GM21381 (cell line): ENCODE data around the gene RAB8A.
"Not testable (repeated sequence)": the region's sequence is repeated elsewhere in the genome, so short reads cannot be mapped to it uniquely, and the experiment has no call there.

Experiments
- ATAC-seq: cut with Tn5 transposase; IDR thresholded peaks from one replicate; pipeline ENCODE4 v1.9.1; 2021; ENCODE audit warnings: mild to moderate bottlenecking, moderate library complexity; ENCODE audit not compliant: unreplicated experiment

The RAB8A gene

GRCh38 chr19:16077984-16078758 lies 33.5 kb upstream of the RAB8A start:
- no peak for ATAC-seq

DNA sequence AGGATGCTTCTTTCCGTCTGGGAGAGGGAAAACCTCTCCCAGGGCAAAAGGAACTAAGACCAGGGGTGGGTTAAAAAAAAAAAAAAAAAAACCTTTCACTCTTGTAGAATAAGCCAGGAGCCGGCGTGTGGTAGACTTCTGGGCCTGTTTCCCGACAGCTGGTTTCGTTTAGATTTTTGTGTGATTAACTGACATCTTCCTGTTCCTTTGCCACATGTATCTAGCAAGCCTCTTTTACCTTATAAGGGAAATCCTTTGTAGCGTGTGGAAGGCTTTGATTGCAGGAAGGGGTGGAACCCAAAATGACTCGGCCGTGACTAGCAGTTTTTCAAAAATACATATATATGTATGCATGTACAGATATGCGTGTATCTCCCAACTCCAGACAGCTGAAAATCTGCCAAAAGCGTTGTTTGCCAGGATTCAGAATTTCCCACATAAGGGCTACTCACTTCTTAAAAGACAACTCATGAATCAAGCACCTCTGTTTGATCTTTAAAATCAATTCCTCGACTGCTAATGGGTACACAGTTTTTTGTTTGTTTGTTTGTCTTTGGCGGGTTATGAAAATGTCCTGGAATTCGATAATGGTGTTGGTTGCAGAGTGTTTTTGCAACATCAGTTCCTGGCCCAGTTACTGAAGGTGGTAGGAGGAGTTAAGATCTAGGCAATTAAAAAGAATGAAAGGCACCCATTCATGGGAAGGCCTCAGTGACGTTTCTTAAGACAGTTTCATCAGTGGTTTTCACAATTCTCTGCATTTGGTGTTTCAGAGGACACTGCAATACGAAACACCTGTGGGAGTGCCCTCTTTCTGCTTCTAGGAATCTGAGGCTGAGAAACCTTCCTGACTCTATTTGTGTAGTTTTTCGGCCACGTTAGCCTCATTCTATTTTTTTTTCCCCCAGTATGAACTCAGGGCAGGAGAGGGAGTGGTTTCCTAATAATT lies 32.7 kb upstream of the RAB8A start:
- ATAC-seq, result peak; percentile 40

- ATAC-seq, result no peak
These were observed 27.5 kb upstream of the RAB8A start for GRCh38 chr19:16084067-16084685.

- no peak for ATAC-seq
These were observed 26.6 kb upstream of the RAB8A start for GRCh38 chr19:16085115-16085514.

DNA sequence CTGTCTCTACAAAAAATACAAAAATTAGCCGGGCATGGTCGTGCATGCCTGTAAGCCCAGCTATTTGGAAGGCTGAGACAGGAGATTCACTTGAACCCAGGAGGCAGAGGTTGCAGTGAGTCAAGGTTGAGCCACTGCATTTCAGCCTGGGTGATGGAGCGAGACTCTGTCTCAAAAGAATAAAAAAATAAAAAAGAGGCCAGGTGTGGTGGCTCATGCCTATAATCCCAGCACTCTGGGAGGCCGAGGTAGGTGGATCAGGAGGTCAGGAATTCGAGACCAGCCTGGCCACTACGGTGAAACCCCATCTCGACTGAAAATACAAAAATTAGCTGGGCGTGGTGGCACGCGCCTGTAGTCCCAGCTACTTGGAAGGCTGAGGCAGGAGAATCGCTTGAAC lies 24.3 kb upstream of the RAB8A start:
- not testable (repeated sequence) for ATAC-seq

DNA sequence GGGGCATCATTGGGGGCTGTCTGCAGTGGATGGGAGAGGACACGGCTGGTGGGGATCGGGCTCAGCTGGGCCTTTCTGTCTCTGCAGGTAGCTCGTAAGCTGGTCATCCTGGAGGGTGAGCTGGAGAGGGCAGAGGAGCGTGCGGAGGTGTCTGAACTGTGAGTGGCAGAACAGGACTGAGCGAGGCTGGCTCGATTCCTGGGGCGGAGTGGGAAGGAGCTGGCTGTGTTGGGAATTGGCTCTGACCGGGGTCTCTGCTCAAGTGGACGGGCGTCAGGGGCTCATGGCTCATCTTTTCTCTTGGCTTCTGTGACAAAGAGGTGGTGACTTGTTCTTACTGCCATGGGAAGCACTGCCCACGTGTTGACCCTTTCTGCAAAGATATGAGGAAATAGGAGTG lies 23.7 kb upstream of the RAB8A start:
- no peak for ATAC-seq

DNA sequence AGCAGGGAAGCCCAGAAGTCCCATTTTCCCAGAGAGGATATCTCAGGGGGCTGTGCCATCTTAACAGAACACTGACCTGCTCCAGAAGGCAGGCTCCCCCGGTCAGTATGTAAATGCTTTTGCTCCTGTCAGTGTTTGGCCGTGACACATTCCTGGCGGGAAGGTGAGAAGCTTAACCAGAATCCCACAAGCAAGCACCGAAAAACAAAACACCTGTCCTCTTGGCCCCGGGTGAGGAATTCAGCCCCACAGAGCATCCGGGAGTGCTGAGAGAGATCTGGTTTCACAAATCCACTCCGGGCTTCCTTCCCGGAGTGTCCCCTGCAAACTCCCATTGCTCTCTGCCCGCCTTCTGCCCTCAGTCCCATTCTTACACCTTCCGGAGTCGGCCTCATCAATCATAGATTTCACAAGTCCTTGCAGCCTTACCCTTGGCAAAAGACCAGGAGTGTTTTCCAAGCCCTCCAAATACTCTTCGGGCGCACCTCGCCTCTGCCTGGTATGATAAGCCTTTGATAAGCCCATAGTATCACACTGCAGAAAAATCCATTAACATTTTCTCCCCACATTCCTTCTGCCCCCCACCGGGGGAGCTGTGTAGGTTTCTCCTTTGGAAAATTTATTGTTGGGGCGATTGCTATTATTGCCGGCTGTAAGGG lies 23.2 kb upstream of the RAB8A start:
- ATAC-seq, result no peak

DNA sequence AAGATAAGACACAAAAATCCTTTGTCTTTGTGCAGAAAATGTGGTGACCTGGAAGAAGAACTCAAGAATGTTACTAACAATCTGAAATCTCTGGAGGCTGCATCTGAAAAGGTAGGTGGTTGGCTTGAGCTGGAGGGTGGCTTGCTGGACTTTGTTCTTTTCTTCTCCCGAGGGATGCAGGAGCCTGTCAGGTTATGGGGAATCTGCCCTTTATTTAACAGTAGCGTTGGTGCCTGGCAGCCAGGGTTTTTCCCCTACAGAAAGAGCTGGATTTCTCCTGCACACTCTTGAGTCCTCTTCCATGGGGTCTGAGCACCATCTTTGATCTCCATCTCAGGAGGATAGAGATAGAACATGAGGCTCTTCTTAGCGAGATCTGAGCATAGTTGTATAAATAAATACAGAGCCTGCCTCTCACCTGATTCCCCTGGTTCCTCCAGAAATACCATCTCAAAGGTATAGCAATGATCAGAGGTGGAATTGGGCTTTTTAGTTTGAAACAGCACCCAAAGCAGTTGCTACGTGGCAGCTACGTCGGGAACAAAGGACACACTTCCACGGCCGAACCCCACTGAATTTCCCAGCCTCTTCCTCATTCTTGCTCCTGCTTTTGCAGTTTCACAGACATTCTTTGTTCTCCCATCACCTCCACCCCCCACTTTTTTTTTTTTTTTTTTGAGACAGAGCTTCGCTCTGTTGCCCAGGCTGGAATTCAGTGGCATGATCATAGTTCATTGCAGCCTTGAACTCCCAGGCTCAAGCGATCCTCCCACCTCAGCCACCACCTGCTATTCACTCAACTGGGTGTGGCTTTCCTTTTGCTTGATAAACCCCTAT lies 22.5 kb upstream of the RAB8A start:
- no peak for ATAC-seq

- no peak for ATAC-seq
These were observed 19.9 kb upstream of the RAB8A start for GRCh38 chr19:16091546-16092475.

DNA sequence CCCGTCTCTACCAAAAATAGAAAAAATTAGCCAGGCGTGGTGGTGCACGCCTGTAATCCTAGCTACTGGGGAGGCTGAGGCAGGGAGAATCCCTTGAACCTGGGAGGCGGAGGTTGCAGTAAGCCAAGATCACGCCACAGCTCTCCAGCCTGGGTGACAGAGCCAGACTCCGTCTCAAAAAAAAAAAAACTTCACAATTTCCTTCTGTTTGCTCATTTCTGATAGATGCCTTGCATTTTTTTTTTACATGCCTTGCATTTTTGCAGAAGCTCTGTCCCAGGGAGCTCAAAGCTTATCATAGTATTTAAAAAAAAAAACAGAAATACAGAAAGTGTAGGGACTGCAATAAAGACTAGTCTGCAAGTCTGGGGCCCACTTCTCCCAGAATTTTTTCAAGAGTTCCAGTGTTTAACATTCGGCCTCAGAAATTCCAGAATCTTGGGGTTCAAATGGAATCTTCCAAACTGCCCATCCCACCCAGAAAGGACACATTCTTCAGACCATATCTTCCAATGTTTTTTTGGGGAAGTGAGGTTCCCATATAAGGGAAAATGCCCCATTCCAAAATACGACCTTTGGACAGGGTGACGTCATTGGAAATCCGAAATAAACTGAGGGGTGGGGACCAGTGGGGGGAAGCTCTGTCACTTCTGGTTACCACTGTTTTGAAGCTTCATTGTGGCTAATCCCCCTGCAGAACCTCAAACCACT lies 17.2 kb upstream of the RAB8A start:
- ATAC-seq, result no peak

GRCh38 chr19:16095071-16095571 lies 16.6 kb upstream of the RAB8A start:
- no peak for ATAC-seq

DNA sequence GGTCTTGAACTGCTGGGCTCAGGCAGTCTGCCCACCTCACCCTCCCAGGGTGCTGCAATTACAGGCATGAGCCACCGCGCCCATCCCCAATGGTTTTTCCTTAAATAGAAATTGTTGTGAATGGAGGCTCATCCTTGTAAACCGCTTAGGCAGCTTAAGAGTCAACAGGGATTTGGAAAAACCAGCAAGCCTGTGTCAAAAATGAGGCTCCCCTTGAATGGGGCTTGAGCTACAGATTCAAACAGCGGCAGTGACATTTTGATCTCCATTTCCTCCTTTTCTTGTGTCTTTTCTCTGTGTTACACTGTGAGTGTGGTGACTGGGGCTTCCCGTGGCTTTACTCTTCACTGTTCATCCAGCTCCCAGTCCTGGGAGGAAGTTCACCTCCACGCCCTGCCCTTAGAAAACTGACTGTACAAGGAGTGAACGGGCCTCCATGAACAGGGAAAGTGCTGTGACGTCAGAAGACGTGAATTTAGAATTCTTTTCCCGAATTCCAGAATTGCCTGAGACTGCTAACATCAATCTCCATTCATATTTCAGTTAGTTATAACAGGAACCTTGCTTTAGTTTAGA lies 15.3 kb upstream of the RAB8A start:
- no peak for ATAC-seq

GRCh38 chr19:16098416-16098768 lies 13.3 kb upstream of the RAB8A start:
- ATAC-seq, result no peak

- ATAC-seq, result no peak
These were observed 12.9 kb upstream of the RAB8A start for GRCh38 chr19:16098821-16099220.

DNA sequence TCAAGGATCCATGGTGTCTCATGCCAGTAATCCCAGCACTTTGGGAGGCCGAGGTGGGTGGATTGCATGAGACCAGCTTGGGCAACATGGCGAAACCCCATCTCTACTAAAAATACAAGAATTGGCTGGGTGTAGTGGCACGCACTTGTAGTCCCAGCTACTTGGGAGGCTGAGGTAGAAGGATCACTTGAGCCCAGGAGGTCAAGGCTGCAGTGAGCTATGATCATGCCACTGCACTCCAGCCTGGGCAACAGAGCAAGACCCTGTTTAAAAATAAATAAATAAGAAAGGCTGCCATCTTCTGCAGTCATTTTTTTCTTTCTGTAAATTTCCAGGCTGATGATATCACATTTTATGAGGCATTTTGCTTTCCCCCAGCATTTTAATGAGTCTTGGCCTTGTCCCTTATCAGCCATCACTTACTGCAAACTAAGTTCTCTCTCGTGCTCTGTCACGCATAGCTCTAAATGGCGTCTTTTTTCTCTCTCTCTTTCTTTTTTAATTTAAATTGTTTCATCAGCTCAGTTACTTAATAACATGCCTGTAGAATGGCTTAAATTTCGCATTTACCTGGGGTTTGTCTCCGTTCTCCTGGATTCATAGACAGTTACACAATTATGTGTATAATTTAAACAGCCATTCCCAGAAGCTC lies 12.2 kb upstream of the RAB8A start:
- ATAC-seq, result not testable (repeated sequence)

- no peak for ATAC-seq
These were observed 11.2 kb upstream of the RAB8A start for GRCh38 chr19:16100524-16100923.

- no peak for ATAC-seq
These were observed 7.0 kb upstream of the RAB8A start for GRCh38 chr19:16104722-16105121.
